GM19025 (cell line): ENCODE results near the gene COPB2.
A peak's percentile ranks its signal among the peaks of the same experiment; 100 is the strongest.
"Not testable (repeated sequence)": the region's sequence is repeated elsewhere in the genome, so short reads cannot be mapped to it uniquely, and the experiment has no call there.

ENCODE experiments used
- ATAC-seq: cut with Tn5 transposase; IDR thresholded peaks from one replicate; pipeline ENCODE4 v1.9.1; 2021; ENCODE audit warnings: mild to moderate bottlenecking, low read depth, moderate library complexity; ENCODE audit not compliant: unreplicated experiment

The COPB2 gene

DNA sequence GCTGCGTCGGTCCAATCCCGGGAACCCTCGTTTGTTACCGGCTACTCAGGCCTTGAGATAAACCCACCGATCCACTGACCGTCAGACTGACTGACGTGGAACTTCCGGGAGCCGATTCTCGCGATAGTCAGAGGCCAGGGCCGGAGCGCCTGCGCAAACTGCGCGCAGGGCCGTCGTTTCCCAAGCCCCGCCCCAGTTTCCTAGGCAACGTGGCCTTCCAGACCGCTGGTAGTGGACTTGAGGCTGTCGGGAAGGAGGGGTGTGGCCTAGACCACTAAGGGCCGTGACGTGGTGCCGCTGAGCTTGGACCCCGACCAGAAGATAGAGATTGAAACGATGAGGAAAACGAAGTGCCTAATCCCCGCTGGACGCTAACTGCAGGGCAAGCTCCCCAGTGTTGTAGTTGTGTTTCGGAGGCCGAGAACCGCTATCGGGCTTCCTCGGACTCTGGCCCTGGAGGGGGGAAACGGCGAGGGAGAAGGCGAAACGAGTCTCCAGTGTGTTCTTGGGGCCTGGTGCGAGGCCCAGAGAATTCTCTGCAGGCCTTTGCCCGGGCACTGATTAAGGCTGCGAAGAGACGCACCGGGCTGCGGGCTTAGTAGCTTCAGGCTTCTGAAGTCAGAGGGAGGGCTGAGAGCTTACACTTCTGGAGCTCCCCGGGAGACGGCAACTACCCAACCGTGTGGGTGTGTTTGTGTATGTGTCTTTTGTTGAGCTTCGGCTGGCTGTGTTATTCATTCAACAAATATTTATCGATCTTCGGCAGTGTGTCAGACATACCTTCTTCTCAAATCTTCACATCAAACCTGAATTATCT lies at the start of gene COPB2:
TSS of gene COPB2 (minus strand) at position 96 of the 817 bp plus-strand sequence. CDS start 97 bp downstream, outside the sequence.
- ATAC-seq: peak; percentile 98

DNA sequence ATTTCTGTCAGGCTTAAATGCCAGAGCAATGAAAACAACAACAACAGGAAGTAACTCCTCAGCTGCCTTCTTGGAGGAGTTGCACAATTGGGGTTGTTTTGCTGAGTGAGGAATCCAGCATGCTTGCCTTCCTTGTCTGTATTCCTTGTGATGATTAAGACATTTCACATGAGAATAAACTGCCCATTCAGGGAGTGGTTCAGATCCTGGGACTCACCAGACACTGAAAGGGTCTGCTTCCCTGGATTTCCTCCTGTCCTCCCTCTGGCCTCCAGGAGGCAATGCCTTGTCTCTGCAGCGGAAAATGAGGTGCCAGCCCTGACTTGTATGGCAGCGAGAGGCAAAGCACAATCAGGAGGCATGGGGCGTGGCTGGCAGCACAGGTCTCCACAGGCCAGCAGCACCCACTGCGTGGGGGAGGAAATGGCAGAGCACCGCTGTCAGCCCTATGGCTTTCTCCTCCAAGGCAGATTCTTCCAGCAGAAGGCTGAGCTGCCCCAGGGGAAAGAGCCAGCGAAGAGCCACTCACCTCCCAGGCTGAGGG lies 45.4 kb upstream of the COPB2 start:
- ATAC-seq: no peak

GRCh38 chr3:139434228-139434627 lies 44.8 kb upstream of the COPB2 start:
- no peak for ATAC-seq

DNA sequence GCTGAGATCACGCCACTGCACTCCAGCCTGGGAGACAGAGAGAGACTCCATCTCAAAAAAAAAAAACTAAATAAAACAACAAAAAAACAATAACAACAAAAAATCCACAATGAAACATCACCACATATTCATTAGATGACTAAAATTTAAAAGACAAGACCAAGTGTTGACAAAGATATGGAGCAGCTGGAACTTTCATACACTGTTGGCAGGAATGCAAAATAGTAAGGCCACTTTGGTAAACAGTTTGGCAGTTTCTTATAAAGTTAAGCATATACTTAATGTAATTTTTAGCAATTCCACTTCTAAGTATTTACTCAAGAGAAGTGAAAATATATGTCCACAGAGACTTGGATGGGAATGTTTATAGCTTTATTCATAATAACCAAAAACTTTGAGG lies 43.6 kb upstream of the COPB2 start:
- ATAC-seq: no peak

DNA sequence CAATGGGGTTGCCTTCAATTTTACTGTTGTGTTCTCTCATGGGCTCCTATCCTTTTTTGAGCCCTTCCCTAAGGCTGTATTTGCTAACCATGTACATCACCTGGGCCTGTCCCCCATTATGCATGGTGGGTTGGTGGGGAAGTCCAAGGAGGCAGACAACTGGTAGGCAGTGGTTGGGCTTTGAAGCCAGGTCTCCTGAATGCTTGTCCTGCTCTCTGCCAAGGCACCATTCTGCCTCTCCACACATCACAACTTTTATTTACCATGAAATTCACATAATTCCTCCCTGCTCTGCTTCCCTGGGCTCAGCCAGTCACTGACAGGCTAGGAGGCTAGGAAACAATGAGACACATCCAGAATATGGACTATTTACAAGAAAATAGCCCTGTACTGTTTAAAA lies 41.0 kb upstream of the COPB2 start:
- no peak for ATAC-seq

GRCh38 chr3:139427283-139428060 lies 38.0 kb upstream of the COPB2 start:
- peak; percentile 73 for ATAC-seq

DNA sequence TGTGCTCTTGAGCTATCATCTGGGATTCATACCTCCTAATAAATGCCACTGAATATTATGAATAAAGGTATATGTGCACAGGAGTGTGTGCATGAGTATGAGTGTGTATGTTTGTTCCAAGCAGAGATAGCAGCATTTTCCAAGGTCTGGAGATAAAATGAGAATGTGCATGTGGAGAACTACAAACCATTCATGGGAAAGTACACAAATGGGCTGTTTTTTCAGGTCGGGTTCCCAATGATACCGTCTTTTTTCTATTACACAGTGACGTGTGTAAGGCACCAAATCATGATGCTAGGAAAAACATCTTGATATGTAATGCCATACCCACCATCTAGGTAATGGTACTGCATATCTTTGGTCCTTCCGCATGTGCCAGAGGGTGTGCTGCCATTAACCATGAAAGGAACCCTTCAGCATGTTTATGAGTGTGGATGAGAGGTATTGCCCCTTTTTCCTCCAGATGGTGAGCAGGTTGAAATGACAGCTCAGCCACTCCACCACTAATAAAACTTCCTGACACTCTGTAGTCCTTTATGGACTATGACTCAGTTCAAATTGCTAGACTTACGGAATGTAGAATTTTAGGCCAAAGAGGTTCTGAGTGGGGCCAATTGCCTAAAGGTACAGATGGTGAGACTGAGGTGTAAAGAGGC lies 36.4 kb upstream of the COPB2 start:
- no peak for ATAC-seq

DNA sequence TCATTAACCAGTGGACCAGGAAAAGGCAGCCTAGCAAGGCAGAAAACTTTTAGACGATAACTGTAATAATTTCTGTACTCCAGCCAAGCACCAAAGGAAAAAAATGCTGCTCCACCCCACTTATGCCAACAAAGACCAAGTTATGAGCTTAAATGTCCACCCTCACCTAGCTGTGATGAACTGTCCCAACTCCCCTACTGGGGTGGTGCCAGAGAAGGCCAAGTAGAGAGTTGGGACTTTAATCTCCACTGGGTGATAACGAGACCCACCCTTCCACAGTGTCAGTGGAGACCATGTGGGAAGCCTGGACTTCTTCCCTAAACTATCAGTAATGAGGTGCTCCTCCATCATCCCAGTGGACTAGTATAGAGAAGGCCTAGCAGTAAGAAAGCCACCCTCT lies 33.8 kb upstream of the COPB2 start:
- ATAC-seq: no peak

DNA sequence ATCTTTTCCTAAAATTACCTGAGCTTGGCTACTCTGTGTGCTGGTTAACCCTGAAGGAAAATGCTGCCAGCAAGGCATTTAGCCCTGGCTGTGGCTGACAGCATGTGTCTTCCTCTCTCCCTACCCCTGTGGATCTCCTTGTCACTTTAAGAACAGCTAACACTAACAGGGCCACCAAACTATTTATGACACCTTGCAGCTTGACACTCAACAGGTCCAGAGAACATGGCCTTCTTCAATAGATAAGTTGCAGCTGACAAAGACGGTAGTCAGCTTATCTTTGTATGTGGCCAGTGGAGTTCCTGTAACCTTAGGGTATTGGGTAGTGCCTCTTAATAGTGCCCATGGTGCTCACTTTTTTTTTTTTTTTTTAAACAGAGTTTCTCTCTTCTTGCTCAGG lies 32.0 kb upstream of the COPB2 start:
- ATAC-seq: no peak

DNA sequence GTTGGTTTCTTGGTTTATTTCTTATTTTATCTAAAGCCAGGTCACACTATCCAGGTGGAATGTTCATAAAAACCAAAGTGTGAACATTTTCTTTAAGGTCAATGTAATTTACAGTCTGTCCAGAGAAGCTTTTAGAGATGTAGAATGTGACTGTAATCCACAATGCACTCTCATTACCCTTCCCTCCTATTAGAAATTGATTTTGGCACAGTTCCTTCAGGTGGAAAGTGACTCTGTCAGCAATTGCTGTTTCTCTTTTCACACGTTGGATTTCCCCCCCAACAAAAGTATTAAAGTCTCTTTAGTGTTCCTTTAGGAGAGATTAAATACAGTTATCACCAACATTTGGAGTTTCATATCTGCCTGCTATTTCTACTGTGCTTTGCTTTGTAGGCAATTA lies 31.6 kb upstream of the COPB2 start:
- no peak for ATAC-seq

- no peak for ATAC-seq
Observed at GRCh38 chr3:139418144-139418543, 28.7 kb upstream of the COPB2 start.

DNA sequence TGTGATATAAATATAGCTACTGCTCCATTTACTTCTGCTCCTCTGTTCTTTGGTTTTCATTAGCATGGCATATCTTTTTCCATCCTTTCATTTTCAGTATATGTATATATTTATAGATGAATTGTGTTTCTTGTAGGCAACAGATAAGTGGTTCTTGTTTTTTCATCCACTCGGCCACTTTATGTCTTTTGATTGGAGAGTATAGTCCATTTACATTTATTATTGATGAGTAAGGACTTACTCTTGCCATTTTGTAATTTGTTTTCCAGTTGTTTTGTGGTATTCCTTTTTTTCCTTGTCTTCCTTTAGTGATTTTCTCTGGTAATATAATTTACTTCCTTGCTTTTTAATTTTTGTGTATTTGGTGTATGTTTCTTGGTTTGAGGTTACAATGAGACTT lies 26.8 kb upstream of the COPB2 start:
- ATAC-seq: no peak

- ATAC-seq: no peak
Observed at GRCh38 chr3:139414608-139415224, 25.3 kb upstream of the COPB2 start.

GRCh38 chr3:139412891-139413290 lies 23.4 kb upstream of the COPB2 start:
- ATAC-seq: not testable (repeated sequence)

DNA sequence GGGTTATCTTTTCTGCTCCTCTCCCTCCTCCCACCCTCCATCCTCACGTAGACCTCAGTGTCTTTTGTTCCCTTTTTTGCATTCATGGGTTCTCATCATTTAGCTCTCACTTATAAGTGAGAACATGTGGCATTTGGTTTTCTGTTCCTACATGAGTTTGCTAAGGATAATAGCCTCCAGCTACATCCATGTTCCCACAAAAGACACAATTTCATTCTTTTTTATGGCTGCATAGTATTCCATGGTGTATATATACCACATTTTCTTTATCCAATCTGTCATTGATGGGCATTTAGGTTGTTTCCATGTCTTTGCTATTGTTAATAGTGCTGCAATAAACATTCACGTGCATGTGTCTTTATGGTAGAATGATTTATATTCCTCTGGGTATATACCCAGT lies 11.7 kb upstream of the COPB2 start:
- ATAC-seq: not testable (repeated sequence)

DNA sequence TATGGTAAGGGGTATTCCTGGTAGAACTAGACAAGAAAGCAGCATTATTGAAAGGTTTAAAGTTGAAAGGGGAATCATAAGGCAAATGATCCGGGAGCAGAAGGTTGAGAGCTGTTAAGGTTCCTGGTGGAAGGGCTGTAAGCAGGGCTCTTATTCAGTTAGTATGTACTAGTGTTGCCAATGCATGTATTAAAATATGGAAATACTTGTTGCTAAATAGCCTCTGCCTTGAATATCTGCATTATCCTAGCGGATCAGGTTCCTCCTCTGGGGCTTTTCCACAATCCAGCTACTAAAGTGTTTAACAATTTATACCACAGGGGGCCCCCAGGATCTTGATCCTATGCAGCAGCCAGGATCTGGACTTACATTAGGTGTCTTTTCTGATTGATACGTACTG lies 7.3 kb upstream of the COPB2 start:
- ATAC-seq: no peak

DNA sequence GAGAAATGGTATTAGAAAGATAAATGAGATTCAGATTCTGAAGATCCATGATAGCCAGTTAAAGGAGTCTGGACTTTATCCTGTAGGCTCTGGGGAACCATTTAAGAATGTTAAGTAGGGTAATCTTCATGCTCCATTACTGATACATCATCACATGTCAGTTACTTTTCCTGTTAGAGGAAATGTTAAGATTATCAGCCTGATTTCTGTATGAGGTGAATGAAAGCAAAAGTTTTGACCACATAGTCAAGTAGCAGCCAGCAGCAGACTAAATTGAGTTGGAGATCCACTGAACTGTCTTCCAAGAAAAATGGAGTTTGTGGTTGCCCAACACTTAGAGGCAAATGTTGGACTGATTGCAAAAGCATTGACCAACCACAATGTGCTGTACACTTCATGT lies 4.7 kb upstream of the COPB2 start:
- no peak for ATAC-seq

GRCh38 chr3:139388821-139389551 lies 461 bp downstream of the COPB2 start:
- peak; percentile 26 for ATAC-seq

GRCh38 chr3:139388077-139388476 lies 1.4 kb downstream of the COPB2 start:
- ATAC-seq: no peak

GRCh38 chr3:139382291-139382690 lies 7.2 kb downstream of the COPB2 start:
- not testable (repeated sequence) for ATAC-seq
